Caco-2 (cell line): ENCODE measurements around the gene IFIH1. TPM values are rescaled to one million over a fixed set of nuclear protein-coding genes. Genes with fewer than 3 reads are reported as not detected.

Experiments
- BruUV-seq: library from RNA; stranded (reverse); fragments of 400-500 nt; replicated peaks from 2 replicates; lab custom pipeline; 2021; lab: Mats Ljungman, UMichigan
- CTCF ChIA-PET: fragments of 300-600 bp; sonication (Branson Sonifier 250); formaldehyde crosslinking; loops from one replicate; lab custom pipeline; 2022; ENCODE audit warnings: antibody characterized with exemption; lab: Charles Lee
- POLR2A ChIA-PET: fragments of 300-600 bp; sonication (Branson Sonifier 250); formaldehyde crosslinking; loops from one replicate; lab custom pipeline; 2022; ENCODE audit warnings: antibody characterized with exemption; lab: Charles Lee
- DNase-seq, 2 experiments: peaks; one replicate each; pipeline versions ENCODE4 v3.0.0 to v3.0.0-alpha.2; 2020 to 2022
- H3K27me3 ChIP-seq: replicated peaks from 2 replicates; pipeline ENCODE4 v1.6.0; 2011; ENCODE audit warnings: low read length; ENCODE audit not compliant: control insufficient read depth, insufficient read depth
- H3K36me3 ChIP-seq: 2 replicates; pipeline ENCODE4 v1.5.1; 2011; ENCODE audit warnings: low read length; ENCODE audit not compliant: control insufficient read depth, insufficient read depth
- H3K4me1 ChIP-seq: fragments of 250-450 bp; sonication (Bioruptor Pico); 2 replicates; pipeline ENCODE4 v1.5.1; 2020; ENCODE audit warnings: mild to moderate bottlenecking
- H3K4me3 ChIP-seq: 2 replicates; pipeline ENCODE4 v1.5.1; 2011; ENCODE audit warnings: low read depth, mild to moderate bottlenecking, control low read depth, low read length
- H3K9me3 ChIP-seq: fragments of 250-450 bp; sonication (Bioruptor Pico); 2 replicates; pipeline ENCODE4 v1.5.1; 2020; ENCODE audit warnings: mild to moderate bottlenecking, moderate library complexity
- H3K27ac Mint-ChIP-seq: one replicate; pipeline ENCODE4 v1.8.0; 2022; ENCODE audit warnings: mixed read lengths; ENCODE audit not compliant: unreplicated experiment
- H3K27me3 Mint-ChIP-seq: one replicate; pipeline ENCODE4 v1.8.0; 2022; ENCODE audit warnings: mixed read lengths; ENCODE audit not compliant: insufficient read depth, unreplicated experiment
- H3K36me3 Mint-ChIP-seq: one replicate; pipeline ENCODE4 v1.8.0; 2022; ENCODE audit warnings: mild to moderate bottlenecking, mixed read lengths; ENCODE audit not compliant: insufficient read depth, unreplicated experiment
- H3K4me1 Mint-ChIP-seq: one replicate; pipeline ENCODE4 v1.8.0; 2022; ENCODE audit warnings: low read depth, mixed read lengths; ENCODE audit not compliant: unreplicated experiment
- H3K4me3 Mint-ChIP-seq: one replicate; pipeline ENCODE4 v1.8.0; 2022; ENCODE audit warnings: mild to moderate bottlenecking, moderate library complexity, mixed read lengths; ENCODE audit not compliant: unreplicated experiment
- H3K9me3 Mint-ChIP-seq: one replicate; pipeline ENCODE4 v1.8.0; 2022; ENCODE audit warnings: mixed read lengths; ENCODE audit not compliant: unreplicated experiment
- intact Hi-C: fragments of 100-400 bp; cut with micrococcal nuclease; formaldehyde crosslinking; loops from one replicate; pipeline ENCODE4 v1.10.0; 2022; ENCODE audit not compliant: unreplicated experiment
- total RNA-seq: library from RNA; stranded (reverse); gene quantifications from 2 replicates; pipeline ENCODE4 v1.2.3, GENCODE V29; 2022
- TF ChIP-seq, protein P1 (sequence below), 2 experiments: fragments of 200-600 bp in 1 of 2; IDR thresholded peaks; 1 replicate in 1 of 2; 2 replicates in 1 of 2; pipeline versions ENCODE4 v1.5.1 to v1.8.0; 2011 to 2022; ENCODE audit warnings: antibody characterized with exemption in 1 of 2, control low read depth in 1 of 2, inconsistent platforms in 1 of 2, low read depth in 1 of 2, low read length in 1 of 2, mild to moderate bottlenecking in 1 of 2, moderate library complexity in 1 of 2; ENCODE audit not compliant: insufficient read depth in 1 of 2, severe bottlenecking in 1 of 2, unreplicated experiment in 1 of 2

The IFIH1 gene
- total RNA-seq, 1 experiment from 2014 or later: 3.4 TPM

DNA sequence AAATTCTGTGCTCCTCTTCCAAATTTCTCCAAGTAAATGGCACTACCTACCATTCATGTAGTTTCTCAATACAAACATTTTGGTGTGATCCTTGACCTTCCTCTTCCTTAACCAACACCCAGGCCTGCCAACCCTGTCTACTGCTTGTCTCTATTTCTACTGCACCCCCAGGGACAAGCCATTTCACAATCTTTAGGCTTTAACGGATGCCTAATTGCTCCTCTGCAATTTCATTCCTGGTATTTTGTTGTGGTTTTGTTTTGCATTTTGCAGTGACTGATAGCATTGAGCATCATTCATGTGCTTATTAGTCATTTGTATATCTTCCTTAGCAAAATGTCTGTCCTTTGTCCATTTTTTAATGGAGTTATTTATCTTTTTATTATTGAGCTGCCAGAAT lies 85.3 kb downstream of the IFIH1 start:
- peaks cover 3% of the 10 kb centered on the region for H3K27me3 Mint-ChIP-seq

DNA sequence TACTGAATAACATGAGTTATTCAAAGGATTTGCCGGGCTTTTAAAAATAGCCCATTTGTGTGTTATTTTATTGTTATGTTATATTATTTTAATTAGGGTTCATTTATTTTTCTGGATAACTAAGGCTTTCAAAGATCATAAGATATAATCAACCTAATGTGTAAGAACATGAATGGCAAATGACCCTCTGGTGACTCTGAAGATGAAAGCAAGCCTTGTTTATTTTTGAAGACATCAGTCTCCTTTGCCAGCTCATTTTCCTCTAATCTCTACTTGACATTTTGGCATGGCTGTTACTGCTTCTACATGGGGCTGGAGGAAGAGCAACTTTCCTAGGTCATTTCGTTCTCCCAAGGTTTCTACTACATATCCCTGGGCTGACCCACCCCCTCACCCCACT lies 85.8 kb downstream of the IFIH1 start:
- no peaks in the 10 kb centered on the region for H3K9me3 ChIP-seq
- no TSS peak for BruUV-seq
- POLR2A ChIA-PET: no interaction called here
- DNase-seq: no peak
- TF ChIP-seq, protein P1, sequence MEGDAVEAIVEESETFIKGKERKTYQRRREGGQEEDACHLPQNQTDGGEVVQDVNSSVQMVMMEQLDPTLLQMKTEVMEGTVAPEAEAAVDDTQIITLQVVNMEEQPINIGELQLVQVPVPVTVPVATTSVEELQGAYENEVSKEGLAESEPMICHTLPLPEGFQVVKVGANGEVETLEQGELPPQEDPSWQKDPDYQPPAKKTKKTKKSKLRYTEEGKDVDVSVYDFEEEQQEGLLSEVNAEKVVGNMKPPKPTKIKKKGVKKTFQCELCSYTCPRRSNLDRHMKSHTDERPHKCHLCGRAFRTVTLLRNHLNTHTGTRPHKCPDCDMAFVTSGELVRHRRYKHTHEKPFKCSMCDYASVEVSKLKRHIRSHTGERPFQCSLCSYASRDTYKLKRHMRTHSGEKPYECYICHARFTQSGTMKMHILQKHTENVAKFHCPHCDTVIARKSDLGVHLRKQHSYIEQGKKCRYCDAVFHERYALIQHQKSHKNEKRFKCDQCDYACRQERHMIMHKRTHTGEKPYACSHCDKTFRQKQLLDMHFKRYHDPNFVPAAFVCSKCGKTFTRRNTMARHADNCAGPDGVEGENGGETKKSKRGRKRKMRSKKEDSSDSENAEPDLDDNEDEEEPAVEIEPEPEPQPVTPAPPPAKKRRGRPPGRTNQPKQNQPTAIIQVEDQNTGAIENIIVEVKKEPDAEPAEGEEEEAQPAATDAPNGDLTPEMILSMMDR (IDR thresholded peaks at IDR 0.05; ENCODE audit: insufficient read depth in 1 of 2, low read depth in 1 of 2, low read length in 1 of 2, severe bottlenecking in 1 of 2, unreplicated experiment in 1 of 2): no peak
- Mint-ChIP-seq H3K36me3 (no peaks in the 10 kb centered on the region), H3K4me1 (no peaks in the 10 kb centered on the region), H3K4me3 (no peak overlapping the region), H3K27ac (no peak overlapping the region), H3K9me3 (no peaks in the 10 kb centered on the region), H3K27me3 (peaks cover 3% of the 10 kb centered on the region)
- H3K36me3 ChIP-seq: no peaks in the 10 kb centered on the region
- intact Hi-C loops: no loop called here
- no peaks in the 10 kb centered on the region for H3K27me3 ChIP-seq
- no peak overlapping the region for H3K4me3 ChIP-seq
- CTCF ChIA-PET: no interaction called here
- H3K4me1 ChIP-seq: no peaks in the 10 kb centered on the region

More for the DNA sequence above, 85.3 kb downstream of the IFIH1 start:
- H3K4me1 Mint-ChIP-seq: no peaks in the 10 kb centered on the region
- ChIA-PET CTCF (no interaction called here), POLR2A (no interaction called here)
- H3K4me3 Mint-ChIP-seq: no peak overlapping the region
- TF ChIP-seq, protein P1 (IDR thresholded peaks at IDR 0.05; ENCODE audit: insufficient read depth in 1 of 2, low read depth in 1 of 2, low read length in 1 of 2, severe bottlenecking in 1 of 2, unreplicated experiment in 1 of 2): no peak
- no peak overlapping the region for H3K4me3 ChIP-seq
- BruUV-seq: no TSS peak
- intact Hi-C loops: no loop called here
- no peaks in the 10 kb centered on the region for H3K4me1 ChIP-seq
- DNase-seq: no peak
- no peaks in the 10 kb centered on the region for H3K27me3 ChIP-seq
- no peaks in the 10 kb centered on the region for H3K9me3 ChIP-seq
- no peaks in the 10 kb centered on the region for H3K36me3 Mint-ChIP-seq
- H3K9me3 Mint-ChIP-seq: no peaks in the 10 kb centered on the region
- H3K36me3 ChIP-seq: no peaks in the 10 kb centered on the region
- H3K27ac Mint-ChIP-seq: no peak overlapping the region

GRCh38 chr2:162232027-162232426 lies 86.5 kb downstream of the IFIH1 start:
- no peak for DNase-seq
- Mint-ChIP-seq H3K4me3 (no peak overlapping the region), H3K9me3 (no peaks in the 10 kb centered on the region), H3K27ac (no peak overlapping the region), H3K27me3 (peaks cover 3% of the 10 kb centered on the region), H3K4me1 (no peaks in the 10 kb centered on the region), H3K36me3 (no peaks in the 10 kb centered on the region)
- POLR2A ChIA-PET: no interaction called here
- intact Hi-C loops: no loop called here
- no peaks in the 10 kb centered on the region for H3K9me3 ChIP-seq
- no peaks in the 10 kb centered on the region for H3K36me3 ChIP-seq
- CTCF ChIA-PET: no interaction called here
- TF ChIP-seq, protein P1 (IDR thresholded peaks at IDR 0.05; ENCODE audit: insufficient read depth in 1 of 2, low read depth in 1 of 2, low read length in 1 of 2, severe bottlenecking in 1 of 2, unreplicated experiment in 1 of 2): no peak
- no peak overlapping the region for H3K4me3 ChIP-seq
- BruUV-seq: no TSS peak
- H3K4me1 ChIP-seq: no peaks in the 10 kb centered on the region
- H3K27me3 ChIP-seq: no peaks in the 10 kb centered on the region
